Endothelial cell of umbilical vein (primary cell): ENCODE data around the gene XPNPEP2. TPM values are rescaled to one million over a fixed set of nuclear protein-coding genes. Genes with fewer than 3 reads are reported as not detected.

Source experiments
- BruUV-seq: library from RNA; stranded (reverse); fragments of 400-500 nt; replicated peaks from 2 replicates; lab custom pipeline; 2021; lab: Mats Ljungman, UMichigan
- CTCF ChIA-PET: fragments of 300-600, 350-600 bp; sonication (Branson Sonifier 250); formaldehyde crosslinking; loops from one replicate; lab custom pipeline; 2021; ENCODE audit warnings: antibody characterized with exemption, inconsistent platforms; lab: Charles Lee
- POLR2A ChIA-PET: fragments of 300-600, 350-600 bp; sonication (Branson Sonifier 250); formaldehyde crosslinking; loops from one replicate; lab custom pipeline; 2021; ENCODE audit warnings: antibody characterized with exemption, inconsistent platforms; lab: Charles Lee
- DNase-seq: peaks from one replicate; pipeline ENCODE4 v3.0.0-alpha.2; 2011; ENCODE audit warnings: low read depth, low spot score
- FAIRE-seq: peaks from 2 replicates; lab custom pipeline; 2011; peaks lifted over from hg19 to GRCh38; lab: Jason Lieb, UNC
- H2AFZ ChIP-seq: 2 replicates; pipeline ENCODE4 v1.6.0; 2012; ENCODE audit warnings: low read depth, low read length, control low read depth, inconsistent platforms
- H3K27ac ChIP-seq: 2 replicates; pipeline ENCODE4 v1.5.1; 2011; ENCODE audit warnings: low read depth, mild to moderate bottlenecking, control low read depth, low read length, moderate library complexity; ENCODE audit not compliant: insufficient read depth
- H3K27me3 ChIP-seq, 2 experiments: 2 replicates each; pipeline versions ENCODE4 v1.6.0 to v1.6.1; 2011; ENCODE audit warnings: low read length in 2 of 2, mixed read lengths in 1 of 2; ENCODE audit not compliant: control insufficient read depth in 2 of 2, insufficient read depth in 2 of 2
- H3K36me3 ChIP-seq, 2 experiments: 2 replicates in 1 of 2; 3 replicates in 1 of 2; pipeline ENCODE4 v1.5.1; 2011; ENCODE audit warnings: low read length in 2 of 2, mild to moderate bottlenecking in 1 of 2, moderate library complexity in 1 of 2; ENCODE audit not compliant: control insufficient read depth in 2 of 2, insufficient read depth in 2 of 2; ENCODE audit errors: extremely low read depth in 1 of 2
- H3K4me1 ChIP-seq: 3 replicates; pipeline ENCODE4 v1.5.1; 2011; ENCODE audit warnings: mild to moderate bottlenecking, low read length; ENCODE audit not compliant: control insufficient read depth, insufficient read depth; ENCODE audit errors: extremely low read depth
- H3K4me2 ChIP-seq: 2 replicates; pipeline ENCODE4 v1.6.1; 2011; ENCODE audit warnings: low read length, control low read depth, mixed read lengths; ENCODE audit not compliant: insufficient read depth
- H3K4me3 ChIP-seq, 3 experiments: fragments of 200-600 bp in 1 of 3; sonication (generic), shearing (Covaris generic) in 1 of 3; replicated peaks in 1 of 3; 2 replicates each; pipeline ENCODE4 v1.5.1; 2011 to 2016; ENCODE audit warnings: control low read depth in 3 of 3, low read length in 3 of 3, mild to moderate bottlenecking in 2 of 3, inconsistent platforms in 1 of 3, low read depth in 1 of 3, moderate library complexity in 1 of 3; ENCODE audit not compliant: insufficient read depth in 1 of 3
- H3K79me2 ChIP-seq: 2 replicates; pipeline ENCODE4 v1.6.0; 2012; ENCODE audit warnings: low read length, inconsistent platforms; ENCODE audit not compliant: control insufficient read depth, insufficient read depth
- H3K9ac ChIP-seq: replicated peaks from 2 replicates; pipeline ENCODE3; 2011; ENCODE audit warnings: low read length, control low read depth; ENCODE audit not compliant: insufficient read depth; ENCODE audit errors: extremely low read depth
- H3K9me1 ChIP-seq: replicated peaks from 3 replicates; pipeline ENCODE4 v1.6.0; 2011; ENCODE audit warnings: mild to moderate bottlenecking, low read length; ENCODE audit not compliant: control insufficient read depth, insufficient read depth; ENCODE audit errors: extremely low read depth
- H3K9me3 ChIP-seq: replicated peaks from 2 replicates; pipeline ENCODE4 v1.5.1; 2012; ENCODE audit warnings: low read length, inconsistent platforms; ENCODE audit not compliant: control insufficient read depth, insufficient read depth
- H4K20me1 ChIP-seq: replicated peaks from 2 replicates; pipeline ENCODE3; 2011; ENCODE audit warnings: mild to moderate bottlenecking, low read length; ENCODE audit not compliant: control insufficient read depth, insufficient read depth; ENCODE audit errors: extremely low read depth
- EZH2 ChIP-seq: IDR thresholded peaks from 2 replicates; pipeline ENCODE4 v1.6.1; 2012; ENCODE audit warnings: borderline replicate concordance, low read depth, mild to moderate bottlenecking, moderate library complexity, low read length, inconsistent platforms; ENCODE audit not compliant: severe bottlenecking
- FOS ChIP-seq: IDR thresholded peaks from 2 replicates; pipeline ENCODE4 v1.6.1; 2011; ENCODE audit warnings: mild to moderate bottlenecking, low read length, moderate library complexity, borderline replicate concordance; ENCODE audit not compliant: insufficient read depth
- GATA2 ChIP-seq: IDR thresholded peaks from 2 replicates; pipeline ENCODE4 v1.7.0; 2011; ENCODE audit warnings: low read depth, mild to moderate bottlenecking, moderate library complexity, mixed read lengths, low read length; ENCODE audit not compliant: insufficient read length, insufficient read depth
- JUN ChIP-seq: IDR thresholded peaks from 2 replicates; pipeline ENCODE4 v1.6.1; 2011; ENCODE audit warnings: borderline replicate concordance, low read depth; ENCODE audit not compliant: insufficient read length, insufficient read depth
- MYC ChIP-seq: IDR thresholded peaks from one replicate; pipeline ENCODE4 v1.6.1; 2011; ENCODE audit warnings: mild to moderate bottlenecking, low read depth, low read length
- POLR2A ChIP-seq: IDR thresholded peaks from 2 replicates; pipeline ENCODE4 v1.6.1; 2012; ENCODE audit warnings: low read depth, mild to moderate bottlenecking, control low read depth, low read length
- POLR2AphosphoS5 ChIP-seq: IDR thresholded peaks from 2 replicates; pipeline ENCODE4 v1.6.1; 2012; ENCODE audit warnings: low read depth, mild to moderate bottlenecking, control low read depth, low read length, moderate library complexity; ENCODE audit not compliant: insufficient read depth
- dilution Hi-C: fragments of 300-500 bp; cut with MboI; formaldehyde crosslinking; loops from one replicate; pipeline ENCODE4 v1.15.0; 2019; ENCODE audit warnings: low sequenced_read_pairs; ENCODE audit not compliant: extremely low pct_ligation_motif_present
- intact Hi-C: fragments of 100-400 bp; cut with micrococcal nuclease; formaldehyde crosslinking; loops from one replicate; pipeline ENCODE4 v1.10.0; 2022
- polyA plus RNA-seq, 4 experiments: library from polyadenylated mRNA; depleted of rRNA in 3 of 4; stranded (reverse) in 3 of 4; unstranded in 1 of 4; fragments of >200 nt; gene quantifications; 2 replicates each; pipeline versions ENCODE4 v1.2.1 to v1.2.3, GENCODE V29; 2011 to 2012; ENCODE audit warnings: missing spikeins in 1 of 4
- total RNA-seq: library from RNA; stranded (reverse); gene quantifications from 2 replicates; pipeline ENCODE4 v1.2.3, GENCODE V29; 2021
- TF ChIP-seq, protein P1 (sequence below): IDR thresholded peaks from 2 replicates; pipeline ENCODE4 v1.6.1; 2011; ENCODE audit not compliant: insufficient read depth, insufficient read length
- TF ChIP-seq, protein P2 (sequence below), 2 donors: IDR thresholded peaks; 1 replicate in 1 of 2; 2 replicates in 1 of 2; pipeline ENCODE4 v1.5.1; 2011; ENCODE audit warnings: low read length in 2 of 2, mild to moderate bottlenecking in 2 of 2, moderate library complexity in 2 of 2, control low read depth in 1 of 2, inconsistent platforms in 1 of 2, low read depth in 1 of 2; ENCODE audit not compliant: insufficient read depth in 1 of 2; ENCODE audit errors: extremely low read depth in 1 of 2

Gene XPNPEP2
- total and polyA plus RNA-seq, 2 donors (not counting 3 experiments of a cell fraction or from before 2014, with no cell fraction given): 0.04 TPM; not detected in 1

DNA sequence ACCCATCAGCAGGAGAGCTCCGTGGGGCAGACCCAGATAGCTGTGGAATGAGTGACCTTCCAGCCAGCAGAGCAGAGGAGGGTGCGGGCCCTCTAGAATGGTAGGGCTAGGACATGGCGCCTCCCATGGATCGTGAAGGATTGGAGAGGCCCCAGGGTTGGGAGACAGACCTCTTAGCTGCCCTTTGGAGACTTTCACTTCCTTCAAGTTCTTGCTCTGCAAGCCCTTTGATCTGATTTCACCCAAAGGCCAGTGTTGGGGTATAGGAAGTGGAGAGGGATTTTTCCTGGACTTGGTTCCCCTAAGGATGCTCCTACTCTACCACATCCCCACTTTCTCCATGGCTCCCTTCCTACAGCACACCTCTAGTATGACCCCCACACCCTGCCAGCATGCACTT is 43.9 kb downstream of the XPNPEP2 start:
- DNase-seq (no peak), FAIRE-seq (no peak)
- Histone ChIP-seq H3K9me3 (no peaks in the 10 kb centered on the region), H2AFZ (no peak overlapping the region), H3K27me3 (no peaks in the 10 kb centered on the region), H3K27ac (no peak overlapping the region), H3K4me2 (no peak overlapping the region), H3K4me3 (no peak overlapping the region), H3K9ac (no peak overlapping the region), H3K79me2 (no peaks in the 10 kb centered on the region), H3K36me3 (no peaks in the 10 kb centered on the region), H3K9me1 (no peaks in the 10 kb centered on the region), H3K4me1 (peaks cover 1% of the 10 kb centered on the region), H4K20me1 (no peaks in the 10 kb centered on the region)
- no peak for TF ChIP-seq POLR2A
- TF ChIP-seq MYC: no peak
- dilution Hi-C loops: no loop called here
- POLR2A ChIA-PET: no interaction called here
- CTCF ChIA-PET: no interaction called here
- intact Hi-C loops: no loop called here
- BruUV-seq: no TSS peak

DNA sequence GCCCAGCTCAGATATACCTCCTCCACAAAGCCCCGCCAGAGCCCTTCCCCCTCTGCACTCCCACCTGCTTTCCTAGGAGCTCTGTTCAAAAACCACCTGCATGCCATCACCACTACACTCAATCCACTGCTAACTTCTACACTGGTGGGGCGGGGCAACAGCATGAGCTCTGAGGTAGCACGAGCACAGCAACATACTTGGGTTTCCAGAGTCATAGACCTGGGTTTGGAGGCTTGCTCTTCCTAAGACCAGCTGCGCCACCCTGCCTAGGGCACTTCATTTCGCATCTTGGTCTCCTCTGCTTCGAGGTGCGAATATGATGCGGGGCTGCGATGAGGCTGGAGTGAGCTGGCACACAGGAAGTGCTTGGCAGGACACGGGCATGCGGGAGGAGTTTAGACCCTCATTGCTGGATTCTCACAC is 44.5 kb downstream of the XPNPEP2 start:
- CTCF ChIA-PET: no interaction called here
- no peak overlapping the region for H3K27ac ChIP-seq
- no peak overlapping the region for H2AFZ ChIP-seq
- TF ChIP-seq MYC (no peak), JUN (no peak), POLR2A (no peak), GATA2 (no peak), EZH2 (no peak), FOS (no peak), POLR2AphosphoS5 (no peak)
- TF ChIP-seq, protein P1, sequence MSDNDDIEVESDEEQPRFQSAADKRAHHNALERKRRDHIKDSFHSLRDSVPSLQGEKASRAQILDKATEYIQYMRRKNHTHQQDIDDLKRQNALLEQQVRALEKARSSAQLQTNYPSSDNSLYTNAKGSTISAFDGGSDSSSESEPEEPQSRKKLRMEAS: no peak
- TF ChIP-seq, protein P2, sequence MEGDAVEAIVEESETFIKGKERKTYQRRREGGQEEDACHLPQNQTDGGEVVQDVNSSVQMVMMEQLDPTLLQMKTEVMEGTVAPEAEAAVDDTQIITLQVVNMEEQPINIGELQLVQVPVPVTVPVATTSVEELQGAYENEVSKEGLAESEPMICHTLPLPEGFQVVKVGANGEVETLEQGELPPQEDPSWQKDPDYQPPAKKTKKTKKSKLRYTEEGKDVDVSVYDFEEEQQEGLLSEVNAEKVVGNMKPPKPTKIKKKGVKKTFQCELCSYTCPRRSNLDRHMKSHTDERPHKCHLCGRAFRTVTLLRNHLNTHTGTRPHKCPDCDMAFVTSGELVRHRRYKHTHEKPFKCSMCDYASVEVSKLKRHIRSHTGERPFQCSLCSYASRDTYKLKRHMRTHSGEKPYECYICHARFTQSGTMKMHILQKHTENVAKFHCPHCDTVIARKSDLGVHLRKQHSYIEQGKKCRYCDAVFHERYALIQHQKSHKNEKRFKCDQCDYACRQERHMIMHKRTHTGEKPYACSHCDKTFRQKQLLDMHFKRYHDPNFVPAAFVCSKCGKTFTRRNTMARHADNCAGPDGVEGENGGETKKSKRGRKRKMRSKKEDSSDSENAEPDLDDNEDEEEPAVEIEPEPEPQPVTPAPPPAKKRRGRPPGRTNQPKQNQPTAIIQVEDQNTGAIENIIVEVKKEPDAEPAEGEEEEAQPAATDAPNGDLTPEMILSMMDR (IDR thresholded peaks at IDR 0.05; ENCODE audit: extremely low read depth in 1 of 2, insufficient read depth in 1 of 2, low read depth in 1 of 2, low read length in 2 of 2): no peak
- no peaks in the 10 kb centered on the region for H3K9me1 ChIP-seq
- no peaks in the 10 kb centered on the region for H3K4me1 ChIP-seq
- FAIRE-seq: no peak
- H3K79me2 ChIP-seq: no peaks in the 10 kb centered on the region
- H3K27me3 ChIP-seq: no peaks in the 10 kb centered on the region
- H3K4me2 ChIP-seq: no peak overlapping the region
- H3K9ac ChIP-seq: no peak overlapping the region
- POLR2A ChIA-PET: no interaction called here
- dilution Hi-C loops (no loop called here), intact Hi-C loops (no loop called here)
- no peaks in the 10 kb centered on the region for H4K20me1 ChIP-seq
- no peak overlapping the region for H3K4me3 ChIP-seq
- no peaks in the 10 kb centered on the region for H3K9me3 ChIP-seq
- no peaks in the 10 kb centered on the region for H3K36me3 ChIP-seq
- BruUV-seq: no TSS peak
- DNase-seq: no peak
